Ascending aorta (tissue), 2 donors: ENCODE data around the gene RRM2. TPM values are rescaled to one million over a fixed set of nuclear protein-coding genes. Genes with fewer than 3 reads are reported as not detected.

Experiments
- DNase-seq, 2 donors: peaks; one replicate each; pipeline ENCODE4 v3.0.0-alpha.2; 2019; ENCODE audit warnings: low spot score in 2 of 2
- H3K27ac ChIP-seq, 2 donors: fragments of 200-600 bp; sonication (generic); one replicate each; pipeline ENCODE4 v1.5.1; 2016 to 2017; ENCODE audit warnings: mild to moderate bottlenecking in 1 of 2
- H3K27me3 ChIP-seq: fragments of 200-600 bp; sonication (generic); one replicate; pipeline ENCODE4 v1.5.1; 2017
- H3K36me3 ChIP-seq, 2 donors: fragments of 200-600 bp; sonication (generic); one replicate each; pipeline ENCODE4 v1.5.1; 2016
- H3K4me1 ChIP-seq, 2 donors: fragments of 200-600 bp; sonication (generic); one replicate each; pipeline ENCODE4 v1.5.1; 2016 to 2017; ENCODE audit warnings: mild to moderate bottlenecking in 1 of 2
- H3K4me3 ChIP-seq, 2 donors: fragments of 200-600 bp; sonication (generic); one replicate each; pipeline ENCODE4 v1.5.1; 2016 to 2017; ENCODE audit warnings: mild to moderate bottlenecking in 1 of 2
- H3K9me3 ChIP-seq, 2 donors: fragments of 200-600 bp; sonication (generic); one replicate each; pipeline ENCODE4 v1.5.1; 2016
- intact Hi-C: fragments of 100-400 bp; cut with DNase I; formaldehyde crosslinking; loops from one replicate; pipeline ENCODE4 v1.15.1; 2023
- total RNA-seq: library from RNA; depleted of rRNA; stranded (reverse); fragments of >200 nt; gene quantifications from one replicate; pipeline ENCODE4 v1.1.0, GENCODE V29; 2016
- TF ChIP-seq, protein P1 (sequence below), 3 experiments: fragments of 200-600 bp in 2 of 3; fragments of 450-650 bp in 1 of 3; sonication (generic) in 2 of 3; IDR thresholded peaks; one replicate each; pipeline ENCODE4 v1.5.1; 2016 to 2019; ENCODE audit warnings: antibody characterized with exemption in 3 of 3, mild to moderate bottlenecking in 1 of 3, moderate library complexity in 1 of 3

Gene RRM2
- total RNA-seq, 1 donor from 2014 or later, result not detected

DNA sequence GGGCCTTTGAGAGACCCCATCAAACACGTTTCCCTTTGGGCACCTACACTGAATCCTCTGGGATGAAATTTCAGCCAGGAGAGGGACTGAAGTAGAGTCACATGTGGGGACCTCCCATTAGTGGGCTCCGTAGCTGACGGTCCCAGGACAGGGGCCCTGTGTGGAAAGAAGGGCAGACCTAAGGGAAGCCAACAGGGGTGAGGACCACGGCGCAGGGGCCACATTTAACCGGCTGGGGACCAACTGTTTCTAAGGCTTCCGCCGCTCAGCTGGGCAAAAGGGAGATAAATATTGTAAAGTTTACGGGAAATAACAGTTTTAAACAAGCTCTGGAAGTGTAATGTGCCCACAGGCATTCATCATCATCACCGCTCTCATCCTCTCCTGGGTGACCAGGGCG is 42.7 kb downstream of the RRM2 start:
- no peak for DNase-seq
- TF ChIP-seq, protein P1, sequence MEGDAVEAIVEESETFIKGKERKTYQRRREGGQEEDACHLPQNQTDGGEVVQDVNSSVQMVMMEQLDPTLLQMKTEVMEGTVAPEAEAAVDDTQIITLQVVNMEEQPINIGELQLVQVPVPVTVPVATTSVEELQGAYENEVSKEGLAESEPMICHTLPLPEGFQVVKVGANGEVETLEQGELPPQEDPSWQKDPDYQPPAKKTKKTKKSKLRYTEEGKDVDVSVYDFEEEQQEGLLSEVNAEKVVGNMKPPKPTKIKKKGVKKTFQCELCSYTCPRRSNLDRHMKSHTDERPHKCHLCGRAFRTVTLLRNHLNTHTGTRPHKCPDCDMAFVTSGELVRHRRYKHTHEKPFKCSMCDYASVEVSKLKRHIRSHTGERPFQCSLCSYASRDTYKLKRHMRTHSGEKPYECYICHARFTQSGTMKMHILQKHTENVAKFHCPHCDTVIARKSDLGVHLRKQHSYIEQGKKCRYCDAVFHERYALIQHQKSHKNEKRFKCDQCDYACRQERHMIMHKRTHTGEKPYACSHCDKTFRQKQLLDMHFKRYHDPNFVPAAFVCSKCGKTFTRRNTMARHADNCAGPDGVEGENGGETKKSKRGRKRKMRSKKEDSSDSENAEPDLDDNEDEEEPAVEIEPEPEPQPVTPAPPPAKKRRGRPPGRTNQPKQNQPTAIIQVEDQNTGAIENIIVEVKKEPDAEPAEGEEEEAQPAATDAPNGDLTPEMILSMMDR (IDR thresholded peaks at IDR 0.05), result no peak
- intact Hi-C loops, result no loop called here
- no peaks in the 10 kb centered on the region for H3K27me3 ChIP-seq
- H3K36me3 ChIP-seq, result no peaks in the 10 kb centered on the region
- H3K27ac ChIP-seq, result no peak overlapping the region
- no peaks in the 10 kb centered on the region for H3K9me3 ChIP-seq
- H3K4me3 ChIP-seq, result no peak overlapping the region
- no peaks in the 10 kb centered on the region for H3K4me1 ChIP-seq

DNA sequence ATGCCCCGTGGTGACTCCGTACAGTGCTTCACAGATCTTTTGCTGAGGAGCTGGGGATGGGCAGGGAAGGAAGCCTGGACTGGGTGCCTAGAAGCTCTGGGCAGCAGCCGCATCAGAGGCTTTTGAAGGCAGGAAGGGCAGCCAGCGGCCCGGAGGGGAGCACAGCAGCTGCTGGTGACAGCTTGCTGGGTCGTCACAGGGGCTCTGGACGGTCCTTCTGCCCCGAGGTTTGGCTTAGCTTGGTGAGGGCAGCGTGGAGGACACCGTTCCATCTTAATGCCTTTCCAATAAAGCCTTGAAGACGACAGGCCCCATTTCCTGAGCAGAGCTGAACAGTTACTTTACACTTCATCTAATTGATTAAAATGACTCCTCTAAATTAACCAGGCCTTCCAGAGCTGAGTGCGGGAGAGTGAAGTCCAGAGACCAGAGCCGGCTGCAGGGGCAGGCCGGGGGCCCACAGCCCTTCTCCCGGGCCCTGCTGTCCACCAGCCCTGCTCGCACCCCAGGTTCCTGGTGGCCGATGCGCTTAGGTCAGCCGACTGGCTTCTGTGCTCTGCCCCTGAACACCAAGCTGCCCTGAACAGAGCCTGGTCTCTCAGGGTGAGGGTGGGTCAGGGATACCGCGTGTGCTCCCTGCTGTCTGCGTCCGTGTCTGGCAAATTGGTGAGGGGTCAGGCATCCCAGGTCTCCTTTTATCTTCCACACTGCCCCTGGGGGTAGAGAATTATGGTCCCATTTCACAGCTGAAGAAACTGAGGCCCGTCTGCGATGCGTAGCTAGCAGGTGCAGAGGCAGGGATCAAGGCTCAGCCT is 43.5 kb downstream of the RRM2 start:
- H3K4me1 ChIP-seq, result no peaks in the 10 kb centered on the region
- no peaks in the 10 kb centered on the region for H3K27me3 ChIP-seq
- intact Hi-C loops, result no loop called here
- H3K27ac ChIP-seq, result no peak overlapping the region
- H3K4me3 ChIP-seq, result no peak overlapping the region
- TF ChIP-seq, protein P1 (IDR thresholded peaks at IDR 0.05), result no peak
- DNase-seq, result no peak
- H3K9me3 ChIP-seq, result no peaks in the 10 kb centered on the region
- H3K36me3 ChIP-seq, result no peaks in the 10 kb centered on the region

DNA sequence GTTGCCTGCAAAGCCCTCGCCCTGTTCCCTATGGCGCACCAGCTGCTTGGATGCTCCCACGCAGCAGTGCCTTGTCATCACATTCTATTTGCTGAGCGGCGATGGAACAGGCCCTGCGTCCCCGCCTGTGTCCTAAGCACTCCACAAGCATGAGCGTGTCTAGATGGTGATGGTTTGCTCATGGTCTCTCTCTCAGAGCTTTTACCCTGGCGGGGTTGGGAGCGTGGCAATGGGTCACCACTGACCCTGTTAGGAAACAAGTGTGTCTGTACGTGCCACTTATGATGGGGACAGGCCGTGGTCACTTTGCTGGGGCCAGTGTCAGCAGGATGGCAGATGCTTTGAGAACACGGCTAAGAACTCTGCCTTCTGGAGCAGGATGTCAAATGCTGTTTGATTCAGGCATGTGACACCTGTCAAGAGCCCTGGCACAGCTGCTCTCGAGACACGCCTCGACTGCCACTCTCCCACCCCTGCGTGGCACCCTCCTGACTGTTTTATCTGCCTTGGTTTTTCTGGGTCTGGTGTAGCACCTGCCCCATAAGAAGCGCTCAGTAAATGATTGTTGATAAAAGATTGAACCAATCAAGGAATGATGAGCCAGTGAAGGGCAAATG is 44.2 kb downstream of the RRM2 start:
- no peak overlapping the region for H3K27ac ChIP-seq
- no peaks in the 10 kb centered on the region for H3K27me3 ChIP-seq
- H3K4me1 ChIP-seq, result no peaks in the 10 kb centered on the region
- TF ChIP-seq, protein P1 (IDR thresholded peaks at IDR 0.05), result no peak
- no peaks in the 10 kb centered on the region for H3K9me3 ChIP-seq
- H3K36me3 ChIP-seq, result no peaks in the 10 kb centered on the region
- no peak overlapping the region for H3K4me3 ChIP-seq
- intact Hi-C loops, result no loop called here
- no peak for DNase-seq

GRCh38 chr2:10167316-10167715 is 44.8 kb downstream of the RRM2 start:
- DNase-seq, result no peak
- no peaks in the 10 kb centered on the region for H3K36me3 ChIP-seq
- no peaks in the 10 kb centered on the region for H3K4me1 ChIP-seq
- no peaks in the 10 kb centered on the region for H3K9me3 ChIP-seq
- TF ChIP-seq, protein P1 (IDR thresholded peaks at IDR 0.05), result no peak
- H3K4me3 ChIP-seq, result no peak overlapping the region
- intact Hi-C loops, result no loop called here
- H3K27ac ChIP-seq, result no peak overlapping the region
- no peaks in the 10 kb centered on the region for H3K27me3 ChIP-seq

DNA sequence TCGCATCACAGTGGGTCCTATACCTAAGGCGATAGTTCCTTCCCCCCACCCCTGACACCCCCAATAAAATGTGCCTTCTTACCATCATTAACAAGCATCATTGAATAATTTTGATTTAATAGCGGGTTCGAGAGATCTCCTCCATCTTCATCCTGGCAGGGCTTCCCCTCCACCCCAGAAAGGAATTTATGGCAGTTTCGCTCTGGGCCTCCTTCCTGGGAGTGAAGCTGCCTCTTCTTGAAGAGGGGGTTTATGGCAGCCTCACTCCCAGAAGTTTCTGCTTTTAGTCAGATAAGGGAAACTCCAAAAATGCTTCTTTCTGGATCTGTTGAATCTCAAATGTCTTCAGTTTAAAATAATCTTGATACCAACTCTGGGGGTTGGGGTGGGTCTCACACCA is 45.7 kb downstream of the RRM2 start:
- H3K36me3 ChIP-seq, result no peaks in the 10 kb centered on the region
- no peak overlapping the region for H3K27ac ChIP-seq
- H3K4me1 ChIP-seq, result no peaks in the 10 kb centered on the region
- DNase-seq, result no peak
- intact Hi-C loops, result no loop called here
- H3K27me3 ChIP-seq, result no peaks in the 10 kb centered on the region
- TF ChIP-seq, protein P1 (IDR thresholded peaks at IDR 0.05), result no peak
- no peak overlapping the region for H3K4me3 ChIP-seq
- no peaks in the 10 kb centered on the region for H3K9me3 ChIP-seq
